Right lobe of liver (tissue), 6 donors: ENCODE data around the gene EBP. TPM values are rescaled to one million over a fixed set of nuclear protein-coding genes. Genes with fewer than 3 reads are reported as not detected.
A peak's percentile ranks its signal among the peaks of the same experiment; 100 is the strongest.

Experiments used
- ATAC-seq, 4 donors: fragments of 200-7000 bp; cut with Tn5 transposase; one replicate each; pipeline ENCODE4 v1.9.1; 2020; ENCODE audit warnings: mild to moderate bottlenecking in 4 of 4, moderate library complexity in 4 of 4
- DNase-seq, 3 donors: peaks; one replicate each; pipeline ENCODE4 v3.0.0-alpha.2; 2020
- H3K27ac ChIP-seq, 3 donors: fragments of 200-600 bp; one replicate each; pipeline ENCODE4 v1.8.0; 2022
- H3K27me3 ChIP-seq, 2 donors: fragments of 200-600 bp; one replicate each; pipeline ENCODE4 v1.8.0; 2022
- H3K36me3 ChIP-seq, 4 donors: fragments of 200-600 bp; sonication (generic) in 1 of 4; one replicate each; pipeline versions ENCODE4 v1.5.1 to v1.8.0; 2017 to 2022; ENCODE audit warnings: control low read depth in 1 of 4
- H3K4me1 ChIP-seq, 4 donors: fragments of 200-600 bp; sonication (generic) in 1 of 4; one replicate each; pipeline versions ENCODE4 v1.5.1 to v1.8.0; 2017 to 2022; ENCODE audit warnings: control low read depth in 1 of 4
- H3K4me3 ChIP-seq, 3 donors: fragments of 200-600 bp; one replicate each; pipeline ENCODE4 v1.8.0; 2022
- H3K9me3 ChIP-seq, 4 donors: fragments of 200-600 bp; sonication (generic) in 1 of 4; one replicate each; pipeline versions ENCODE4 v1.5.1 to v1.8.0; 2017 to 2022; ENCODE audit warnings: control low read depth in 1 of 4
- POLR2A ChIP-seq: fragments of 450-650 bp; IDR thresholded peaks from one replicate; pipeline ENCODE4 v1.6.1; 2017; ENCODE audit warnings: antibody characterized with exemption, mild to moderate bottlenecking
- WGBS: methylation state at CpG from one replicate; pipeline ENCODE4 v1.1.6; 2018; ENCODE audit warnings: low coverage, low lambda C conversion rate; ENCODE audit not compliant: insufficient coverage; ENCODE audit errors: missing lambda C conversion rate; 5-methylcytosine and 5-hydroxymethylcytosine counted together
- intact Hi-C, 2 donors: fragments of 100-400 bp; cut with DNase I; formaldehyde crosslinking; loops; one replicate each; pipeline versions ENCODE4 v1.11.2 to v1.14.1; 2022
- long read RNA-seq: library from polyadenylated mRNA; unstranded; transcript quantifications from one replicate; pipeline ENCODE4 v2.0.0, GENCODE V29; 2019
- total RNA-seq, 6 experiments: library from RNA; depleted of rRNA in 2 of 6; stranded (reverse); fragments of >200 nt in 2 of 6; fragmentation: NEBNext Ultra II Directional in 3 of 6; extraction: Animal tissue kit (Norgen Biotek cat#: 25700) in 3 of 6; gene quantifications; one replicate each; pipeline versions ENCODE4 v1.1.0 to v1.2.4, GENCODE V29; 2016 to 2023
- TF ChIP-seq, protein P1 (sequence below), 4 donors: fragments of 200-600 bp in 3 of 4; fragments of 450-650 bp in 1 of 4; IDR thresholded peaks; one replicate each; pipeline versions ENCODE4 v1.5.1 to v1.8.0; 2016 to 2022; ENCODE audit warnings: antibody characterized with exemption in 4 of 4, mild to moderate bottlenecking in 2 of 4
- donor health status: DM: no; HTN: yes; CAD: no.
- donor health status: DM: no; HTN: no; CAD: no.
- donor health status: DM: no; HTN: no; CAD: no.
- donor health status: DM: no; HTN: yes; CAD: no.
- donor health status: DM: no; HTN: yes; CAD: no.

Gene EBP
- total RNA-seq = 100 to 1,000 TPM; 150 to 276 (median 225) TPM
- long read RNA-seq, transcript EBP-205 (5 exons, 1,775 nt) = major isoform, 35 of 66 reads
- long read RNA-seq, partial matches to known transcripts = 22 of 66 reads
- long read RNA-seq, other reads (novel, unspliced or antisense) = 7 of 66 reads

DNA sequence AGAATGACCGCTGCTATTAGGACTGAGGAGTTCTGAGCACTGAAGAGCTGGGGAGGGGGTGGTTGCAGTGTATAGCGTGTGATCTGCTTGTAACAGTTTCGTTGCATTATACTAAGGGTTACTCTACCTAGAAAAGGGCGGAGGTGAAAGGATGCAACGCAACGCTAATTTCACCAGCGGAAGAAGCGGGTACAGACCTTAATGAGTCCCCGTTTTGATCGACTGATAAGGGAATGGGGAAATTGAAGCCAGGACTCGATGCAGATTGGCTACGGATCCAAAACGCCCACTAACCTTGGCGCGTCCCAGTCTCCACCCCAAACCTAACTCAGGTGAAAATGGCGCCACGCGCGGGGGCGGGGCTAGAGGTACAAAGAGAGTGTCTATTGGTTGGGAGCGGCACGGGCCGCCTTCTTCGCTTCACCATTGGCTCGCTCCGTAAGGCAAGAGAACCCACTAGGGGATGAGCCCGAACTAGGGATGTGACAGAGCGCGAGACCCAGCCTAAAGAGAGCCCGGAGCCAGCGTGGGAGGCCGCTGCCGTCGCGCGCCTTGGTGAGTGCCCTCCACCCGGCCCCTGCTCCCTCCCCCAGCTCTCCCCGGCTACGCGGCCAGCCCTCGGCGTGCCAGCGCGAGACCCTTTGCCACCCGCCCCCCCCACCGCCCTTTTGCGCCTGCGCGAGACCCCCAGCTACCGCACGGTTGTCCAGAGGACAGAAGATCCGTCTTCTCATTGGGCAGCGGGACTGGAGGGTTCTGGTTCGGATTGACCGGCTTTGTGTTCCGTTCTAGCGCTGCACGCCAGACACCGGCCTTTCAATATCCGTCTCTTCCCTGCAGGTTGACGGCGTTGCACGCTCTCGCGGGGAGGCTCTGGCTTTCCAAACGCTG is at the start of gene EBP:
TSS of gene EBP (plus strand) at position 456 of the 891 bp plus-strand sequence. CDS start 1,964 bp downstream, outside the sequence.
- peaks cover 0 to 3% (median under 1%) of the 10 kb centered on the region in 4 donors for H3K36me3 ChIP-seq
- intact Hi-C loops = no loop called here
- ATAC-seq = peak; percentile 94 to 98 (median 96)

GRCh38 chrX:48472225-48472624 is 49.4 kb upstream of the EBP start:
- ATAC-seq (no peak), DNase-seq (peak in 1 of 3 donors; percentile 2)
- Histone ChIP-seq H3K27me3 (no peaks in the 10 kb centered on the region), H3K36me3 (no peaks in the 10 kb centered on the region), H3K9me3 (no peaks in the 10 kb centered on the region), H3K4me1 (peaks cover 0 to 9% (median 0%) of the 10 kb centered on the region in 4 donors), H3K27ac (no peak overlapping the region), H3K4me3 (no peak overlapping the region)
- intact Hi-C loops = no loop called here
- WGBS = 77% methylated on average over 7 of the region's 9 CpGs
- TF ChIP-seq, protein P1, sequence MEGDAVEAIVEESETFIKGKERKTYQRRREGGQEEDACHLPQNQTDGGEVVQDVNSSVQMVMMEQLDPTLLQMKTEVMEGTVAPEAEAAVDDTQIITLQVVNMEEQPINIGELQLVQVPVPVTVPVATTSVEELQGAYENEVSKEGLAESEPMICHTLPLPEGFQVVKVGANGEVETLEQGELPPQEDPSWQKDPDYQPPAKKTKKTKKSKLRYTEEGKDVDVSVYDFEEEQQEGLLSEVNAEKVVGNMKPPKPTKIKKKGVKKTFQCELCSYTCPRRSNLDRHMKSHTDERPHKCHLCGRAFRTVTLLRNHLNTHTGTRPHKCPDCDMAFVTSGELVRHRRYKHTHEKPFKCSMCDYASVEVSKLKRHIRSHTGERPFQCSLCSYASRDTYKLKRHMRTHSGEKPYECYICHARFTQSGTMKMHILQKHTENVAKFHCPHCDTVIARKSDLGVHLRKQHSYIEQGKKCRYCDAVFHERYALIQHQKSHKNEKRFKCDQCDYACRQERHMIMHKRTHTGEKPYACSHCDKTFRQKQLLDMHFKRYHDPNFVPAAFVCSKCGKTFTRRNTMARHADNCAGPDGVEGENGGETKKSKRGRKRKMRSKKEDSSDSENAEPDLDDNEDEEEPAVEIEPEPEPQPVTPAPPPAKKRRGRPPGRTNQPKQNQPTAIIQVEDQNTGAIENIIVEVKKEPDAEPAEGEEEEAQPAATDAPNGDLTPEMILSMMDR (IDR thresholded peaks at IDR 0.05) = no peak
- TF ChIP-seq POLR2A = no peak

More for the DNA sequence above, at the start of gene EBP:
- DNase-seq = peak; percentile 91 to 94 (median 93)
- Histone ChIP-seq H3K27me3 (no peaks in the 10 kb centered on the region), H3K27ac (peak within 1 kb of the TSS; percentile 57 to 83 (median 76)), H3K9me3 (no peaks in the 10 kb centered on the region), H3K4me1 (no peaks in the 10 kb centered on the region), H3K4me3 (peak within 1 kb of the TSS; percentile 38 to 58 (median 52))
- TF ChIP-seq, protein P1 (IDR thresholded peaks at IDR 0.05) = no peak
- TF ChIP-seq POLR2A = peak; percentile 86
- WGBS = 33% methylated on average over 25 of the region's 66 CpGs

- no peak for ATAC-seq
- no peaks in the 10 kb centered on the region for H3K36me3 ChIP-seq
- intact Hi-C loops = no loop called here
Measured at GRCh38 chrX:48472851-48473703, 48.5 kb upstream of the EBP start.

DNA sequence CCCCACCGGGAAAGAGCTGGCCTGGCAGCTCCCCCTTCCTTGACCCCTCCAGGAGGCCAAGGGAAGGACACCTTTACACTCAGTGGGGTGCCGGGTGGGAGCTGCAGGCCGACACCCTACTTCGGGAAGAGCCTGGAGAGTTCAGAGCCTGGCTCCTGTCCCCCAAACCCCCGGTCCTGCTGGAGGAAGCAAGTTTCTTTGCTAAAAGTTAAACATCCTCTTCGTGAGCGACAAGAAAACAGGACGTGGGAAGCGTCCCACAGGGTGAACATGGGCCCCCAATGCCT is 48.0 kb upstream of the EBP start:
- no peak for DNase-seq
- WGBS = 65% methylated on average over 5 of the region's 9 CpGs
- intact Hi-C loops = no loop called here
- Histone ChIP-seq H3K36me3 (no peaks in the 10 kb centered on the region), H3K4me3 (no peak overlapping the region), H3K27ac (no peak overlapping the region), H3K9me3 (no peaks in the 10 kb centered on the region), H3K27me3 (no peaks in the 10 kb centered on the region), H3K4me1 (peaks cover 0 to 9% (median 0%) of the 10 kb centered on the region in 4 donors)
- TF ChIP-seq POLR2A = no peak
- ATAC-seq = no peak

More at GRCh38 chrX:48472851-48473703, 48.5 kb upstream of the EBP start:
- H3K4me3 ChIP-seq = no peak overlapping the region
- TF ChIP-seq POLR2A = no peak
- TF ChIP-seq, protein P1 (IDR thresholded peaks at IDR 0.05) = no peak
- H3K9me3 ChIP-seq = no peaks in the 10 kb centered on the region
- peaks cover 0 to 9% (median 0%) of the 10 kb centered on the region in 4 donors for H3K4me1 ChIP-seq
- no peak for DNase-seq
- 49% methylated on average over 9 of the region's 12 CpGs for WGBS
- no peaks in the 10 kb centered on the region for H3K27me3 ChIP-seq
- H3K27ac ChIP-seq = no peak overlapping the region
